ENCODE results near the gene EVX2. TPM values are rescaled to one million over a fixed set of nuclear protein-coding genes. Genes with fewer than 3 reads are reported as not detected.
A peak's percentile ranks its signal among the peaks of the same experiment; 100 is the strongest.

Gene EVX2
- total RNA-seq, 1 experiment from 2014 or later: not detected

GRCh38 chr2:176129813-176130146 is 46.0 kb upstream of the EVX2 start:
- no peaks in the 10 kb centered on the region for H3K9me2 ChIP-seq (ENCODE audit: insufficient read depth)
- H3F3A ChIP-seq (ENCODE audit: insufficient read depth, low read depth): no peaks in the 10 kb centered on the region
- no peaks in the 10 kb centered on the region for H3K4me1 ChIP-seq (replicated peaks; ENCODE audit: insufficient read depth)
- H3K4me2 ChIP-seq: peak overlapping the region; percentile 12; the same call in 1 of the 2 replicates
- DNase-seq: peak in 1 of 2 experiments; percentile 34
- H3K79me2 ChIP-seq (ENCODE audit: low read depth): no peaks in the 10 kb centered on the region
- H3K9me3 ChIP-seq (ENCODE audit: insufficient read depth, low read depth): no peaks in the 10 kb centered on the region
- ChIA-PET POLR2A (ENCODE audit: unreplicated experiment) (no interaction called here), CTCF (interaction anchor here (1.0 kb wide), 1 partner anchor 424 kb away, joined by 3 read pairs; no protein-coding TSS in a partner anchor)
- no peak for TF ChIP-seq EZH2 (IDR thresholded peaks at IDR 0.05; ENCODE audit: low read depth)
- no peak for TF ChIP-seq CTCF (conservative IDR thresholded peaks at IDR 0.05)
- BruUV-seq (replicated peaks): no TSS peak
- H3K36me3 ChIP-seq (ENCODE audit: low read depth): no peaks in the 10 kb centered on the region
- intact Hi-C loops (cut with micrococcal nuclease; ENCODE audit: unreplicated experiment): loop anchor here (5.0 kb wide), 1 partner anchor 1203 kb away; no protein-coding TSS in a partner anchor
- no peak overlapping the region for H3K4me3 ChIP-seq
- no peak overlapping the region for H2AFZ ChIP-seq
- peaks cover 49% of the 10 kb centered on the region for H3K27me3 ChIP-seq (ENCODE audit: insufficient read depth, low read depth)
- no peak overlapping the region for H3K27ac ChIP-seq
- no peaks in the 10 kb centered on the region for H4K20me1 ChIP-seq (ENCODE audit: insufficient read depth)

DNA sequence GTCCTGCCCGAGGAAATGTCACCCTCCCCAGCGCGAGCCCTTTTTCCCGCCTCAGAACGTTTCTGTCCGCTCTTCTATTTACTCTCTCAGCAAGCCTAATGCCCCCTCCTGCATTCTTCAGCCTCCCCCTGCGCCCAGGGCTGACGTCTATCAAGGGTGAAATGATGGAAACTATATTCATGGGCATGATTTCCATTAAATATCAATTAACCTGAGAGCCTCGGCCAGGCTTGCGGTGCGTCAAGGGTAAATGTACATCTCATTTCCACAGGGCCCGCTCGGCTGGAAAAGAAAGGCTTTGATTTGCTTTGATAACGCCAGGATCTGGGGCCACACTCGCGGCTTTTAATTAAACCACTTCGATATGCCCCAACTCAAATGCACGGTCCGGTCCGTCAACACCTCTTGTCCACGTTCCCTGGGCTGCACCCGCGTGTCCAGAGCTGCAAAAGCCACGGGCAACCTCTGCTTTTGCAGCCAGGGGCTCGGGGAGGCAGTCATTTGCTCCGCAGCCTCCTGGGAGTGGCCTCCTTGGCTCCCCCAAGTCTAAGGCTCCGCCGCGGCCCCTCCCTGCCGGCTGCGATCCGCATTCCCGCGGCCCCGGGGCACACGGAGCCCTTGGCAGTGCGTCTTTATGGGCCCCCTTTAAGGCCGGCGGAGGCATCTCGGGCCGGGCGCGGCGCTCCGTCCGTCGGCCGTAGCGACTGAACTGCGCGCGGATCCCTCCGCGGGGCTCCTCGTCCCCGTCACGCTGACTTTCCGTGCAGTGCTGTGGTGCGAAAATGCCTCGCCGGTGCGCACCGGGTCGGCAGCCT is 45.4 kb upstream of the EVX2 start, which contains the start of gene HOXD8:
Gene HOXD8 (plus strand): TSS at position 724 of the 815 bp plus-strand sequence. CDS start 662 bp downstream, outside the sequence.
- ChIA-PET POLR2A (ENCODE audit: unreplicated experiment) (interaction anchor here (0.6 kb wide), 1 partner anchor 508 kb away, joined by 3 read pairs; no protein-coding TSS in a partner anchor), CTCF (interaction anchor here (0.9 to 2.9 kb wide), 3 partner anchors 425 to 523 kb away, joined by 3 to 14 read pairs (median 3); no protein-coding TSS in a partner anchor)
- Histone ChIP-seq H3K4me2 (peak within 1 kb of the TSS; percentile 63), H3K27ac (no peak within 1 kb of the TSS), H2AFZ (no peak within 1 kb of the TSS; the same call in 1 of the 2 replicates), H3K4me1 (replicated peaks; ENCODE audit: insufficient read depth) (no peaks in the 10 kb centered on the region), H3F3A (ENCODE audit: insufficient read depth, low read depth) (no peaks in the 10 kb centered on the region), H3K79me2 (ENCODE audit: low read depth) (no peaks in the 10 kb centered on the region), H3K9me3 (ENCODE audit: insufficient read depth, low read depth) (no peaks in the 10 kb centered on the region), H3K36me3 (ENCODE audit: low read depth) (no peaks in the 10 kb centered on the region), H3K9me2 (ENCODE audit: insufficient read depth) (no peaks in the 10 kb centered on the region), H3K4me3 (peak within 1 kb of the TSS; percentile 32; the same call in 1 of the 2 replicates), H4K20me1 (ENCODE audit: insufficient read depth) (no peaks in the 10 kb centered on the region), H3K27me3 (ENCODE audit: insufficient read depth, low read depth) (peaks cover 51% of the 10 kb centered on the region)
- DNase-seq: peak in 1 of 2 experiments; percentile 39
- BruUV-seq (replicated peaks): no TSS peak
- intact Hi-C loops (cut with micrococcal nuclease; ENCODE audit: unreplicated experiment): loop anchor here (5.0 kb wide), 1 partner anchor 1203 kb away; no protein-coding TSS in a partner anchor
- TF ChIP-seq CTCF (conservative IDR thresholded peaks at IDR 0.05) (no peak), EZH2 (IDR thresholded peaks at IDR 0.05; ENCODE audit: low read depth) (no peak)

GRCh38 chr2:176128172-176128981 is 44.6 kb upstream of the EVX2 start:
- CTCF ChIA-PET: interaction anchor here (0.6 to 2.9 kb wide), 6 partner anchors 327 to 526 kb away, joined by 3 to 15 read pairs (median 10); no protein-coding TSS in a partner anchor
- no peak overlapping the region for H3K27ac ChIP-seq
- H3K9me3 ChIP-seq (ENCODE audit: insufficient read depth, low read depth): no peaks in the 10 kb centered on the region
- TF ChIP-seq CTCF (conservative IDR thresholded peaks at IDR 0.05) (no peak), EZH2 (IDR thresholded peaks at IDR 0.05; ENCODE audit: low read depth) (no peak)
- no peak overlapping the region for H3K4me2 ChIP-seq
- H2AFZ ChIP-seq: no peak overlapping the region
- peaks cover 52% of the 10 kb centered on the region for H3K27me3 ChIP-seq (ENCODE audit: insufficient read depth, low read depth)
- H3K9me2 ChIP-seq (ENCODE audit: insufficient read depth): no peaks in the 10 kb centered on the region
- H3K79me2 ChIP-seq (ENCODE audit: low read depth): no peaks in the 10 kb centered on the region
- no peaks in the 10 kb centered on the region for H4K20me1 ChIP-seq (ENCODE audit: insufficient read depth)
- DNase-seq: no peak
- BruUV-seq (replicated peaks): no TSS peak
- intact Hi-C loops (cut with micrococcal nuclease; ENCODE audit: unreplicated experiment): loop anchor here (5.0 kb wide), 1 partner anchor 1204 kb away; no protein-coding TSS in a partner anchor
- no peak overlapping the region for H3K4me3 ChIP-seq
- no peaks in the 10 kb centered on the region for H3F3A ChIP-seq (ENCODE audit: insufficient read depth, low read depth)
- H3K36me3 ChIP-seq (ENCODE audit: low read depth): no peaks in the 10 kb centered on the region
- POLR2A ChIA-PET (ENCODE audit: unreplicated experiment): interaction anchor here (0.6 kb wide), 1 partner anchor 508 kb away, joined by 3 read pairs; no protein-coding TSS in a partner anchor
- no peaks in the 10 kb centered on the region for H3K4me1 ChIP-seq (replicated peaks; ENCODE audit: insufficient read depth)
